ENCODE data around the gene DFFB.

Gene DFFB

GRCh38 chr1:3888301-3888700, 31.0 kb downstream of the DFFB start:
- no peaks in the 10 kb centered on the region for H3K4me1 ChIP-seq (ENCODE audit: control insufficient read depth, insufficient read depth, low read length)
- H3K36me3 ChIP-seq (ENCODE audit: control insufficient read depth in 2 of 2, insufficient read depth in 1 of 2, low read length in 2 of 2): peaks cover 19 to 84% of the 10 kb centered on the region in 2 experiments
- no peak for TF ChIP-seq RBAK (tag by site-specific recombination; IDR thresholded peaks at IDR 0.05)
- TF ChIP-seq ZNF19 (tag by site-specific recombination; IDR thresholded peaks at IDR 0.05; ENCODE audit: low read depth): no peak
- TF ChIP-seq ZNF416 (tag by site-specific recombination; IDR thresholded peaks at IDR 0.05): no peak
- no peak for TF ChIP-seq ZNF157 (tag by site-specific recombination; IDR thresholded peaks at IDR 0.05)
- TF ChIP-seq KLF16 (tag by site-specific recombination; IDR thresholded peaks at IDR 0.05): no peak
- TF ChIP-seq BCL6B (tag by site-specific recombination; IDR thresholded peaks at IDR 0.05): no peak
- no peak for TF ChIP-seq ZNF510 (tag by site-specific recombination; IDR thresholded peaks at IDR 0.05; ENCODE audit: insufficient replicate concordance)
- TF ChIP-seq ZBTB17 (tag by site-specific recombination; IDR thresholded peaks at IDR 0.05): no peak
- TF ChIP-seq ZNF768 (tag by site-specific recombination; IDR thresholded peaks at IDR 0.05): no peak
- ChIA-PET CTCF (interaction anchor here (0.7 kb wide), 1 partner anchor 625 kb away, joined by 6 read pairs; no protein-coding TSS in a partner anchor), POLR2A (interaction anchor here (0.7 kb wide), 1 partner anchor 50 kb away, joined by 6 read pairs; no protein-coding TSS in a partner anchor)
- H3K9me3 ChIP-seq (ENCODE audit: control insufficient read depth, insufficient read depth, low read depth, low read length): no peaks in the 10 kb centered on the region
- H3K4me3 ChIP-seq (ENCODE audit: low read depth, low read length): no peak overlapping the region
- no peak overlapping the region for H3K27ac ChIP-seq (ENCODE audit: extremely low read depth, low read depth, low read length)

GRCh38 chr1:3889936-3890335, 32.7 kb downstream of the DFFB start:
- ChIA-PET POLR2A (no interaction called here), CTCF (no interaction called here)
- no peaks in the 10 kb centered on the region for H3K4me1 ChIP-seq (ENCODE audit: control insufficient read depth, insufficient read depth, low read length)
- H3K36me3 ChIP-seq (ENCODE audit: control insufficient read depth in 2 of 2, insufficient read depth in 1 of 2, low read length in 2 of 2): peaks cover 19 to 73% of the 10 kb centered on the region in 2 experiments
- no peak overlapping the region for H3K27ac ChIP-seq (ENCODE audit: extremely low read depth, low read depth, low read length)
- TF ChIP-seq ZNF140 (tag by site-specific recombination; IDR thresholded peaks at IDR 0.05) (no peak), ZNF670 (tag by site-specific recombination; IDR thresholded peaks at IDR 0.05; ENCODE audit: low read depth) (no peak), MZF1 (tag by site-specific recombination; IDR thresholded peaks at IDR 0.05; ENCODE audit: borderline replicate concordance) (no peak), ZNF214 (tag by site-specific recombination; IDR thresholded peaks at IDR 0.05; ENCODE audit: borderline replicate concordance) (no peak), ZNF677 (tag by site-specific recombination; IDR thresholded peaks at IDR 0.05) (no peak), PRDM4 (tag by site-specific recombination; IDR thresholded peaks at IDR 0.05) (no peak), TRIM28 (IDR thresholded peaks at IDR 0.05; ENCODE audit: borderline replicate concordance, low read length) (no peak), ZSCAN23 (tag by site-specific recombination; IDR thresholded peaks at IDR 0.05) (no peak), ZBTB1 (tag by site-specific recombination; IDR thresholded peaks at IDR 0.05) (no peak), INSM2 (tag by site-specific recombination; IDR thresholded peaks at IDR 0.05) (no peak), ZBTB21 (tag by site-specific recombination; IDR thresholded peaks at IDR 0.05) (no peak)
- H3K4me3 ChIP-seq (ENCODE audit: low read depth, low read length): no peak overlapping the region
- H3K9me3 ChIP-seq (ENCODE audit: control insufficient read depth, insufficient read depth, low read depth, low read length): no peaks in the 10 kb centered on the region

All from HEK293 (cell line).